Sigmoid colon (tissue), 4 donors: ENCODE results near the gene ZFR2.

ENCODE experiments used
- EP300 ChIP-seq, 4 donors: sonication (generic); formaldehyde crosslinking; IDR thresholded peaks; one replicate each; pipeline ENCODE4 v1.6.1; 2017; ENCODE audit warnings: antibody characterized with exemption in 4 of 4
- TF ChIP-seq, protein P1 (sequence below), 4 experiments: fragments of 450-650 bp in 3 of 4; fragments of 200-600 bp in 1 of 4; IDR thresholded peaks; one replicate each; pipeline ENCODE4 v1.5.1; 2016 to 2019; ENCODE audit warnings: antibody characterized with exemption in 4 of 4, mild to moderate bottlenecking in 3 of 4, moderate library complexity in 2 of 4

DNA sequence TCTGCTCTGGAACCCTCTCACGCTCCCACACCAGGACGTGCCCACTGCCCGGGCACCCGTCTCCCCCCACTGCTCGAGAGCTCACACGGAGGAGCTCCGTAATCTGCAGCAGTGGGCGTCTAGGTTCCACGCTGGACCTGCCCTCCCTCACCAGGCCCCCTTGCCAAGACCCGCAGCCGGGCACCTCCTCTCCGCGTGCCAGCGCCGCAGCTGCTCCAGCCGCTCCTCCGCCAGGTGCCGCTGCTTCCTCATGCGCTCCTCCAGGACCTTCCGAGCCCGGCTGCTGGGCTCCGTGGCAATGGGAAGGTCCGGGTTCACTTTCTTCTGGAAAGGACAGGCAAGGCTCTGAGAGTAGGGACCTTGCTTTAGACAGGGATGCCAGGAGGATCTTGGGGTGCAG, 47.7 kb downstream of the ZFR2 start:
- TF ChIP-seq, protein P1, sequence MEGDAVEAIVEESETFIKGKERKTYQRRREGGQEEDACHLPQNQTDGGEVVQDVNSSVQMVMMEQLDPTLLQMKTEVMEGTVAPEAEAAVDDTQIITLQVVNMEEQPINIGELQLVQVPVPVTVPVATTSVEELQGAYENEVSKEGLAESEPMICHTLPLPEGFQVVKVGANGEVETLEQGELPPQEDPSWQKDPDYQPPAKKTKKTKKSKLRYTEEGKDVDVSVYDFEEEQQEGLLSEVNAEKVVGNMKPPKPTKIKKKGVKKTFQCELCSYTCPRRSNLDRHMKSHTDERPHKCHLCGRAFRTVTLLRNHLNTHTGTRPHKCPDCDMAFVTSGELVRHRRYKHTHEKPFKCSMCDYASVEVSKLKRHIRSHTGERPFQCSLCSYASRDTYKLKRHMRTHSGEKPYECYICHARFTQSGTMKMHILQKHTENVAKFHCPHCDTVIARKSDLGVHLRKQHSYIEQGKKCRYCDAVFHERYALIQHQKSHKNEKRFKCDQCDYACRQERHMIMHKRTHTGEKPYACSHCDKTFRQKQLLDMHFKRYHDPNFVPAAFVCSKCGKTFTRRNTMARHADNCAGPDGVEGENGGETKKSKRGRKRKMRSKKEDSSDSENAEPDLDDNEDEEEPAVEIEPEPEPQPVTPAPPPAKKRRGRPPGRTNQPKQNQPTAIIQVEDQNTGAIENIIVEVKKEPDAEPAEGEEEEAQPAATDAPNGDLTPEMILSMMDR (IDR thresholded peaks at IDR 0.05): no peak
- no peak for TF ChIP-seq EP300 (IDR thresholded peaks at IDR 0.05)
